ENCODE measurements around the gene GRXCR1.

DNA sequence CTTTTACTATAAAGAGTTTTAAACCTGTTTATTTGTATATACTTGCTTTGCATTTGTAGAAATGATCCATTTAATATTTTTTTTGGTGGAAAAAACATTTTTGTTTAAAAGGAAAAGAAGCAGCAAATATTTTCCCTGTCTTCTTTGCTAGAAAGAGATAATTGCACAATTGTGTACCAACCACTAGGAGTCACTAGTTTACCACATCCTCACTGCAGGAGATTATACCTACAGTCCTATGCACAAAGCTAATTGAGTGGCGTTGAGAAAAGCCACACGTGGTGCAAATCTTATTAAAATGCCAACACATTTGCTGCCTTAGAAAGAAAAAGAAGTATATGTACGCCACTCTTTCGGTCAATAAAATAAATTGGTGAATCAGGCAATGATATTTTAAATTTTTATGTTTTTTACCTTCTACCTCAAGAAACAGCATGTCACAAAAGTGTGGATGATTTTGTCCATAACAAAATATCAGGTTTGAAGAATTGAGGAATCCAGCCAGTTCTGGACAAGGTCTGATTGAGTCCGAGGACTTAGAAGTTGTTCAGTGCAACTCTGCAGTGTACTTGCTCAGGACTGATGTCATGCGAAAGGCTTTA lies 102.9 kb downstream of the GRXCR1 start:
- TF ChIP-seq, protein P1, sequence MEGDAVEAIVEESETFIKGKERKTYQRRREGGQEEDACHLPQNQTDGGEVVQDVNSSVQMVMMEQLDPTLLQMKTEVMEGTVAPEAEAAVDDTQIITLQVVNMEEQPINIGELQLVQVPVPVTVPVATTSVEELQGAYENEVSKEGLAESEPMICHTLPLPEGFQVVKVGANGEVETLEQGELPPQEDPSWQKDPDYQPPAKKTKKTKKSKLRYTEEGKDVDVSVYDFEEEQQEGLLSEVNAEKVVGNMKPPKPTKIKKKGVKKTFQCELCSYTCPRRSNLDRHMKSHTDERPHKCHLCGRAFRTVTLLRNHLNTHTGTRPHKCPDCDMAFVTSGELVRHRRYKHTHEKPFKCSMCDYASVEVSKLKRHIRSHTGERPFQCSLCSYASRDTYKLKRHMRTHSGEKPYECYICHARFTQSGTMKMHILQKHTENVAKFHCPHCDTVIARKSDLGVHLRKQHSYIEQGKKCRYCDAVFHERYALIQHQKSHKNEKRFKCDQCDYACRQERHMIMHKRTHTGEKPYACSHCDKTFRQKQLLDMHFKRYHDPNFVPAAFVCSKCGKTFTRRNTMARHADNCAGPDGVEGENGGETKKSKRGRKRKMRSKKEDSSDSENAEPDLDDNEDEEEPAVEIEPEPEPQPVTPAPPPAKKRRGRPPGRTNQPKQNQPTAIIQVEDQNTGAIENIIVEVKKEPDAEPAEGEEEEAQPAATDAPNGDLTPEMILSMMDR (IDR thresholded peaks at IDR 0.05; ENCODE audit: low read length), result peak; percentile 75; the same call in 1 of the 2 replicates
- no peak for TF ChIP-seq EZH2 (IDR thresholded peaks at IDR 0.05; ENCODE audit: borderline replicate concordance, low read length)

Data from OCI-LY1 (cell line).